Activated CD8-positive, alpha-beta T cell treated with anti-CD3 and anti-CD28 coated beads, Interleukin-2, amount 10 ng/mL, durations not matched to agents 7 days and 5 days (primary cell): ENCODE data around the gene CCDC54. TPM values are rescaled to one million over a fixed set of nuclear protein-coding genes. Genes with fewer than 3 reads are reported as not detected.

Experiments used
- ATAC-seq: fragments of 150-1000 bp; cut with Tn5 transposase; one replicate; pipeline ENCODE4 v1.10.0; 2021; ENCODE audit warnings: moderate library complexity
- CTCF ChIA-PET: fragments of 350-600 bp; sonication (Branson Sonifier 250); formaldehyde crosslinking; loops from one replicate; lab custom pipeline; 2021; ENCODE audit warnings: antibody characterized with exemption; lab: Charles Lee
- POLR2A ChIA-PET: fragments of 350-600 bp; sonication (Branson Sonifier 250); formaldehyde crosslinking; loops from one replicate; lab custom pipeline; 2021; ENCODE audit warnings: antibody characterized with exemption; lab: Charles Lee
- DNase-seq: peaks from one replicate; pipeline ENCODE4 v3.0.0-alpha.2; 2020
- H3K27ac Mint-ChIP-seq: one replicate; pipeline ENCODE4 v1.8.0; 2021; ENCODE audit warnings: mild to moderate bottlenecking, mixed read lengths
- H3K27me3 Mint-ChIP-seq: one replicate; pipeline ENCODE4 v1.8.0; 2021; ENCODE audit warnings: low read depth, mixed read lengths
- H3K36me3 Mint-ChIP-seq: one replicate; pipeline ENCODE4 v1.8.0; 2021; ENCODE audit warnings: low read depth, mixed read lengths
- H3K4me1 Mint-ChIP-seq: one replicate; pipeline ENCODE4 v1.8.0; 2021; ENCODE audit warnings: low read depth, mixed read lengths
- H3K4me3 Mint-ChIP-seq: one replicate; pipeline ENCODE4 v1.8.0; 2021; ENCODE audit warnings: mild to moderate bottlenecking, mixed read lengths
- H3K9me3 Mint-ChIP-seq: one replicate; pipeline ENCODE4 v1.8.0; 2022; ENCODE audit warnings: mixed read lengths; ENCODE audit not compliant: insufficient read depth
- total RNA-seq, 2 experiments: library from RNA; stranded (reverse); gene quantifications; one replicate each; pipeline ENCODE4 v1.2.3, GENCODE V29; 2021

The CCDC54 gene
- total RNA-seq, 2 experiments from 2014 or later, result not detected

- Mint-ChIP-seq H3K27ac (no peak overlapping the region), H3K36me3 (no peaks in the 10 kb centered on the region), H3K4me1 (no peaks in the 10 kb centered on the region), H3K9me3 (no peaks in the 10 kb centered on the region), H3K4me3 (no peak overlapping the region), H3K27me3 (peaks cover 11% of the 10 kb centered on the region)
- ATAC-seq, result no peak
- ChIA-PET POLR2A (no interaction called here), CTCF (no interaction called here)
- no peak for DNase-seq
Measured at GRCh38 chr3:107368654-107369398, 8.4 kb upstream of the CCDC54 start.

GRCh38 chr3:107369791-107370190 lies 7.4 kb upstream of the CCDC54 start:
- POLR2A ChIA-PET, result no interaction called here
- Mint-ChIP-seq H3K4me3 (no peak overlapping the region), H3K27ac (no peak overlapping the region), H3K27me3 (peaks cover 11% of the 10 kb centered on the region), H3K36me3 (no peaks in the 10 kb centered on the region), H3K4me1 (no peaks in the 10 kb centered on the region), H3K9me3 (no peaks in the 10 kb centered on the region)
- no peak for ATAC-seq
- DNase-seq, result no peak
- CTCF ChIA-PET, result no interaction called here

- H3K4me3 Mint-ChIP-seq, result no peak overlapping the region
- H3K9me3 Mint-ChIP-seq, result no peaks in the 10 kb centered on the region
- no peak overlapping the region for H3K27ac Mint-ChIP-seq
- ChIA-PET CTCF (no interaction called here), POLR2A (no interaction called here)
- H3K27me3 Mint-ChIP-seq, result peaks cover 11% of the 10 kb centered on the region
- no peaks in the 10 kb centered on the region for H3K36me3 Mint-ChIP-seq
- no peak for ATAC-seq
- DNase-seq, result no peak
- H3K4me1 Mint-ChIP-seq, result no peaks in the 10 kb centered on the region
Measured at GRCh38 chr3:107370907-107371306, 6.3 kb upstream of the CCDC54 start.

GRCh38 chr3:107372506-107372905 lies 4.7 kb upstream of the CCDC54 start:
- Mint-ChIP-seq H3K4me1 (no peaks in the 10 kb centered on the region), H3K36me3 (no peaks in the 10 kb centered on the region), H3K4me3 (no peak overlapping the region), H3K27me3 (peaks cover 11% of the 10 kb centered on the region), H3K9me3 (no peaks in the 10 kb centered on the region), H3K27ac (no peak overlapping the region)
- POLR2A ChIA-PET, result no interaction called here
- ATAC-seq (no peak), DNase-seq (no peak)
- CTCF ChIA-PET, result no interaction called here

- ATAC-seq, result no peak
- Mint-ChIP-seq H3K4me1 (no peaks in the 10 kb centered on the region), H3K27ac (no peak overlapping the region), H3K4me3 (no peak overlapping the region), H3K36me3 (no peaks in the 10 kb centered on the region), H3K27me3 (peaks cover 7% of the 10 kb centered on the region), H3K9me3 (no peaks in the 10 kb centered on the region)
- CTCF ChIA-PET, result no interaction called here
- DNase-seq, result no peak
- POLR2A ChIA-PET, result no interaction called here
Measured at GRCh38 chr3:107373896-107374295, 3.3 kb upstream of the CCDC54 start.

- Mint-ChIP-seq H3K4me3 (no peak overlapping the region), H3K27me3 (peaks cover 8% of the 10 kb centered on the region), H3K36me3 (no peaks in the 10 kb centered on the region), H3K9me3 (no peaks in the 10 kb centered on the region), H3K27ac (no peak overlapping the region), H3K4me1 (no peaks in the 10 kb centered on the region)
- no peak for DNase-seq
- POLR2A ChIA-PET, result no interaction called here
- ATAC-seq, result no peak
- CTCF ChIA-PET, result no interaction called here
Measured at GRCh38 chr3:107375682-107376081, 1.6 kb upstream of the CCDC54 start.

- ChIA-PET POLR2A (no interaction called here), CTCF (interaction anchor here (0.9 kb wide), 1 partner anchor 39 kb away, joined by 3 read pairs; no protein-coding TSS in a partner anchor)
- H3K4me1 Mint-ChIP-seq, result no peaks in the 10 kb centered on the region
- no peaks in the 10 kb centered on the region for H3K9me3 Mint-ChIP-seq
- peaks cover 16% of the 10 kb centered on the region for H3K27me3 Mint-ChIP-seq
- ATAC-seq, result no peak
- H3K27ac Mint-ChIP-seq, result no peak overlapping the region
- H3K4me3 Mint-ChIP-seq, result no peak overlapping the region
- no peak for DNase-seq
- no peaks in the 10 kb centered on the region for H3K36me3 Mint-ChIP-seq
Measured at GRCh38 chr3:107382631-107383030, 5.4 kb downstream of the CCDC54 start.

- H3K4me1 Mint-ChIP-seq, result no peaks in the 10 kb centered on the region
- no peaks in the 10 kb centered on the region for H3K9me3 Mint-ChIP-seq
- ATAC-seq, result no peak
- peaks cover 18% of the 10 kb centered on the region for H3K27me3 Mint-ChIP-seq
- ChIA-PET POLR2A (no interaction called here), CTCF (no interaction called here)
- H3K36me3 Mint-ChIP-seq, result no peaks in the 10 kb centered on the region
- H3K4me3 Mint-ChIP-seq, result no peak overlapping the region
- no peak overlapping the region for H3K27ac Mint-ChIP-seq
- no peak for DNase-seq
Measured at GRCh38 chr3:107384428-107384827, 7.2 kb downstream of the CCDC54 start.

- Mint-ChIP-seq H3K27me3 (peaks cover 18% of the 10 kb centered on the region), H3K36me3 (no peaks in the 10 kb centered on the region), H3K9me3 (no peaks in the 10 kb centered on the region), H3K4me1 (no peaks in the 10 kb centered on the region), H3K4me3 (no peak overlapping the region), H3K27ac (no peak overlapping the region)
- ChIA-PET POLR2A (no interaction called here), CTCF (interaction anchor here (1.1 kb wide), 1 partner anchor 37 kb away, joined by 3 read pairs; no protein-coding TSS in a partner anchor)
- ATAC-seq, result no peak
- no peak for DNase-seq
Measured at GRCh38 chr3:107384907-107385306, 7.7 kb downstream of the CCDC54 start.

- H3K4me3 Mint-ChIP-seq, result no peak overlapping the region
- ATAC-seq (no peak), DNase-seq (no peak)
- no peaks in the 10 kb centered on the region for H3K36me3 Mint-ChIP-seq
- H3K27ac Mint-ChIP-seq, result no peak overlapping the region
- ChIA-PET POLR2A (no interaction called here), CTCF (no interaction called here)
- no peaks in the 10 kb centered on the region for H3K9me3 Mint-ChIP-seq
- H3K4me1 Mint-ChIP-seq, result no peaks in the 10 kb centered on the region
- peaks cover 14% of the 10 kb centered on the region for H3K27me3 Mint-ChIP-seq
Measured at GRCh38 chr3:107387555-107387954, 10.3 kb downstream of the CCDC54 start.

GRCh38 chr3:107392549-107393165 lies 15.4 kb downstream of the CCDC54 start:
- ChIA-PET POLR2A (no interaction called here), CTCF (interaction anchor here (1.2 kb wide), 1 partner anchor 120 kb away, joined by 3 read pairs; no protein-coding TSS in a partner anchor)
- H3K4me1 Mint-ChIP-seq, result no peaks in the 10 kb centered on the region
- H3K9me3 Mint-ChIP-seq, result no peaks in the 10 kb centered on the region
- peaks cover 7% of the 10 kb centered on the region for H3K27me3 Mint-ChIP-seq
- H3K4me3 Mint-ChIP-seq, result no peak overlapping the region
- H3K27ac Mint-ChIP-seq, result no peak overlapping the region
- no peaks in the 10 kb centered on the region for H3K36me3 Mint-ChIP-seq
- ATAC-seq, result no peak
- no peak for DNase-seq

- Mint-ChIP-seq H3K9me3 (no peaks in the 10 kb centered on the region), H3K4me3 (no peak overlapping the region), H3K36me3 (no peaks in the 10 kb centered on the region), H3K4me1 (no peaks in the 10 kb centered on the region), H3K27me3 (peaks cover 10% of the 10 kb centered on the region), H3K27ac (no peak overlapping the region)
- ChIA-PET POLR2A (no interaction called here), CTCF (no interaction called here)
- no peak for DNase-seq
- no peak for ATAC-seq
Measured at GRCh38 chr3:107394502-107394901, 17.3 kb downstream of the CCDC54 start.
